ENCODE measurements around the gene DENND4A. TPM values are rescaled to one million over a fixed set of nuclear protein-coding genes. Genes with fewer than 3 reads are reported as not detected.

DENND4A gene
- polyA plus RNA-seq, 1 of the 3 experiments (the other 2 are of a cell fraction): 2.5 TPM

DNA sequence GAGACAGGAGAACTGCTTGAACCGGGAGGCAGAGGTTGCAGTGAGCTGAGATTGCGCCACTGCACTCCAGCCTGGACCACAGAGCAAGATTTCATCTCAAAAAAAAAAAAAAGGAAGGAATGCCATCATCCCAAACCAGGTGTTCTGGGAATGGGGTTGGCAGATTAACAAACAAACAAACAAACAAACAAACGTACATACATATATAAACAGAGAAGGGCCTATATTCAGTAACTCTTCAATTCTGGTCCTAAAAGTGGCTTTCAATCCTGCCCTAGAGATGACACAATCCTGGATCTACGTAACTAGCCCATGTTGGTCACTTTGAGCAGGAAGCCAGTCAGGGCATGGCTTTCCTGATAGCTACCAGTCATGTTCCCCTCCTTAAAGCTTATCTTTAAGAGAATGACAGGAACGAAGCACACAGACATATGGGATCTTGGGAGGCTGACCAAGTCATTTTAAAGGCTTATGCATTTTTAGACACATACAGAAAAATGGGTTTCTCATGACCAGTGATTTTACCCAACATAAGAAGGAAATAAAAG is 47.3 kb upstream of the DENND4A start:
- POLR2A ChIA-PET: no interaction called here

DNA sequence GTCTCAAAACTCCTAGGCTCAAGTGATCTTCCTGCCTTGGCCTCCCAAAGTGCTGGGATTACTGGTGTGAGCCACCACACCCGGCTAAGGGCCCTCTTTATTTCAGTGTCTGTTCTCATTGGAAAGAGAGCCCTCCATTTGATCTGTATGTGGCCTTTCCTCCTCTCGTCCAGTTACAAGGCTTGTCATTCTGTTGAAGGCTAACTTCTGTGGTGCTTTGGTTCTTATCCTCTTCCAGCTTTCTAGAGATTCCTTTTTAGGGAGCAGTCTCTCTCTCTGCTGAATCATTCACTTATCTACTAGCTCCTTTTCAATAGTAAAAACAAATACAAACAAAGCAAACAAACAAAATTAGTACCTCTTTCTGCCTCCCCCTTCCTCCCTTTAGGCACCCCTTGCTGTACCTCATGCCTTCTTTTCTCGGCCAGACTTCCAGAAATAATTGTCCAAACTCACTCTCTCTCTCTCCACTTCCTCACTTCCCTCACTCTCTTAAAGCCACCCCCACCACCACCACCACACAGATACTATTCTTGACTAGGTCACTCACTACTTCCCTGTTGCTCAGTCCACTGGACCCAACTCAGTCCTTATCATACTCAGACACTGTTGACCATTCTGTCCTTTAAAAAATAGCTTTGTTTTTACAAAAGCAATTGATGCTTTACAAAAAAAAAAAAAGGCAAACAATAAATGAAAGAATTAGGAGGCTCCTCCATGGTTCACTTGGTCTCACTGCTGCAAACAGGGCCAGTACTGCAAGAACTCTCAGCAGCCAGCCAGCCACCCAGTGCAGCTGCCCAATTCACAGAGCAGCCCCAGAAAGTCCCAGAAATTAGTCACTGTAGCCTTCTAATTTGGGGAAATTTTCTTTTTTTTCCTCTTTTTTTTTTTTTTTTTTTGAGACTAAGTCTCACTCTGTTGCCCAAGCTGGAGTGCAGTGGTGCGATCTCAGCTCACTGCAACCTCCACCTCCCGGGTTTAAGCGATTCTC is 45.5 kb upstream of the DENND4A start:
- Histone ChIP-seq H3K27ac (ENCODE audit: low read depth in 2 of 2, low read length in 1 of 2) (no peak overlapping the region), H3K9ac (no peak overlapping the region), H4K20me1 (ENCODE audit: insufficient read depth) (no peaks in the 10 kb centered on the region), H3K9me3 (no peaks in the 10 kb centered on the region), H3K27me3 (ENCODE audit: insufficient read depth) (no peaks in the 10 kb centered on the region), H3K4me3 (ENCODE audit: low read depth in 2 of 2, low read length in 1 of 2) (no peak overlapping the region), H3K4me1 (ENCODE audit: control insufficient read depth in 1 of 2, insufficient read depth in 2 of 2, low read depth in 1 of 2, low read length in 1 of 2) (peaks cover 8 to 10% of the 10 kb centered on the region in 2 experiments; a peak in 3 of 4 replicates), H3K9me2 (no peaks in the 10 kb centered on the region), H3K4me2 (no peak overlapping the region), H3F3A (replicated peaks; ENCODE audit: insufficient read depth) (peaks cover 8% of the 10 kb centered on the region), H3K36me3 (replicated peaks in 1 of 2; ENCODE audit: control insufficient read depth in 1 of 2, insufficient read depth in 2 of 2, low read length in 1 of 2) (no peaks in the 10 kb centered on the region), H3K79me2 (ENCODE audit: insufficient read depth) (no peaks in the 10 kb centered on the region), H2AFZ (ENCODE audit: low read depth) (no peak overlapping the region)
- ChIA-PET POLR2A (no interaction called here), CTCF (interaction anchor here (0.6 to 6.6 kb wide), 18 partner anchors 9 to 241 kb away, joined by 3 to 65 read pairs (median 4); partner anchors contain the start of genes INTS14 and RAB11A)
- WGBS (ENCODE audit: low lambda C conversion rate): 81% methylated on average over 6 of the region's 6 CpGs
- DNase-seq: no peak
- no peak for TF ChIP-seq EP300 (IDR thresholded peaks at IDR 0.05; ENCODE audit: borderline replicate concordance in 1 of 2, low read depth in 1 of 2, low read length in 1 of 2)
- no peak for TF ChIP-seq SIN3A (IDR thresholded peaks at IDR 0.05; ENCODE audit: borderline replicate concordance, low read depth, low read length)
- TF ChIP-seq NFIC (IDR thresholded peaks at IDR 0.05; ENCODE audit: borderline replicate concordance): no peak
- TF ChIP-seq TCF12 (IDR thresholded peaks at IDR 0.05): no peak
- TF ChIP-seq, protein P1, sequence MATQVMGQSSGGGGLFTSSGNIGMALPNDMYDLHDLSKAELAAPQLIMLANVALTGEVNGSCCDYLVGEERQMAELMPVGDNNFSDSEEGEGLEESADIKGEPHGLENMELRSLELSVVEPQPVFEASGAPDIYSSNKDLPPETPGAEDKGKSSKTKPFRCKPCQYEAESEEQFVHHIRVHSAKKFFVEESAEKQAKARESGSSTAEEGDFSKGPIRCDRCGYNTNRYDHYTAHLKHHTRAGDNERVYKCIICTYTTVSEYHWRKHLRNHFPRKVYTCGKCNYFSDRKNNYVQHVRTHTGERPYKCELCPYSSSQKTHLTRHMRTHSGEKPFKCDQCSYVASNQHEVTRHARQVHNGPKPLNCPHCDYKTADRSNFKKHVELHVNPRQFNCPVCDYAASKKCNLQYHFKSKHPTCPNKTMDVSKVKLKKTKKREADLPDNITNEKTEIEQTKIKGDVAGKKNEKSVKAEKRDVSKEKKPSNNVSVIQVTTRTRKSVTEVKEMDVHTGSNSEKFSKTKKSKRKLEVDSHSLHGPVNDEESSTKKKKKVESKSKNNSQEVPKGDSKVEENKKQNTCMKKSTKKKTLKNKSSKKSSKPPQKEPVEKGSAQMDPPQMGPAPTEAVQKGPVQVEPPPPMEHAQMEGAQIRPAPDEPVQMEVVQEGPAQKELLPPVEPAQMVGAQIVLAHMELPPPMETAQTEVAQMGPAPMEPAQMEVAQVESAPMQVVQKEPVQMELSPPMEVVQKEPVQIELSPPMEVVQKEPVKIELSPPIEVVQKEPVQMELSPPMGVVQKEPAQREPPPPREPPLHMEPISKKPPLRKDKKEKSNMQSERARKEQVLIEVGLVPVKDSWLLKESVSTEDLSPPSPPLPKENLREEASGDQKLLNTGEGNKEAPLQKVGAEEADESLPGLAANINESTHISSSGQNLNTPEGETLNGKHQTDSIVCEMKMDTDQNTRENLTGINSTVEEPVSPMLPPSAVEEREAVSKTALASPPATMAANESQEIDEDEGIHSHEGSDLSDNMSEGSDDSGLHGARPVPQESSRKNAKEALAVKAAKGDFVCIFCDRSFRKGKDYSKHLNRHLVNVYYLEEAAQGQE (IDR thresholded peaks at IDR 0.05; ENCODE audit: low read depth, low read length): no peak
- TF ChIP-seq GABPA (IDR thresholded peaks at IDR 0.05; ENCODE audit: low read depth): no peak
- no peak for TF ChIP-seq GATA2 (CRISPR knock-in tag; IDR thresholded peaks at IDR 0.05)
- TF ChIP-seq RFX5 (IDR thresholded peaks at IDR 0.05; ENCODE audit: low read length): no peak
- TF ChIP-seq, protein P2, sequence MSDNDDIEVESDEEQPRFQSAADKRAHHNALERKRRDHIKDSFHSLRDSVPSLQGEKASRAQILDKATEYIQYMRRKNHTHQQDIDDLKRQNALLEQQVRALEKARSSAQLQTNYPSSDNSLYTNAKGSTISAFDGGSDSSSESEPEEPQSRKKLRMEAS (IDR thresholded peaks at IDR 0.05; ENCODE audit: low read depth): no peak
- TF ChIP-seq, protein P3, sequence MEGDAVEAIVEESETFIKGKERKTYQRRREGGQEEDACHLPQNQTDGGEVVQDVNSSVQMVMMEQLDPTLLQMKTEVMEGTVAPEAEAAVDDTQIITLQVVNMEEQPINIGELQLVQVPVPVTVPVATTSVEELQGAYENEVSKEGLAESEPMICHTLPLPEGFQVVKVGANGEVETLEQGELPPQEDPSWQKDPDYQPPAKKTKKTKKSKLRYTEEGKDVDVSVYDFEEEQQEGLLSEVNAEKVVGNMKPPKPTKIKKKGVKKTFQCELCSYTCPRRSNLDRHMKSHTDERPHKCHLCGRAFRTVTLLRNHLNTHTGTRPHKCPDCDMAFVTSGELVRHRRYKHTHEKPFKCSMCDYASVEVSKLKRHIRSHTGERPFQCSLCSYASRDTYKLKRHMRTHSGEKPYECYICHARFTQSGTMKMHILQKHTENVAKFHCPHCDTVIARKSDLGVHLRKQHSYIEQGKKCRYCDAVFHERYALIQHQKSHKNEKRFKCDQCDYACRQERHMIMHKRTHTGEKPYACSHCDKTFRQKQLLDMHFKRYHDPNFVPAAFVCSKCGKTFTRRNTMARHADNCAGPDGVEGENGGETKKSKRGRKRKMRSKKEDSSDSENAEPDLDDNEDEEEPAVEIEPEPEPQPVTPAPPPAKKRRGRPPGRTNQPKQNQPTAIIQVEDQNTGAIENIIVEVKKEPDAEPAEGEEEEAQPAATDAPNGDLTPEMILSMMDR (IDR thresholded peaks at IDR 0.05): no peak
- TF ChIP-seq TAF1 (IDR thresholded peaks at IDR 0.05; ENCODE audit: borderline replicate concordance, low read depth, low read length): no peak

More for the DNA sequence above, 47.3 kb upstream of the DENND4A start:
- H3F3A ChIP-seq (replicated peaks; ENCODE audit: insufficient read depth): no peaks in the 10 kb centered on the region
- no peak overlapping the region for H3K4me2 ChIP-seq
- H4K20me1 ChIP-seq (ENCODE audit: insufficient read depth): no peaks in the 10 kb centered on the region
- no peaks in the 10 kb centered on the region for H3K4me1 ChIP-seq (ENCODE audit: control insufficient read depth in 1 of 2, insufficient read depth in 2 of 2, low read depth in 1 of 2, low read length in 1 of 2)
- CTCF ChIA-PET: interaction anchor here (1.0 to 1.6 kb wide), 3 partner anchors 11 to 30 kb away, joined by 3 to 4 read pairs (median 3); partner anchors contain the start of gene RAB11A
- H3K27me3 ChIP-seq (ENCODE audit: insufficient read depth): no peaks in the 10 kb centered on the region
- no peak overlapping the region for H2AFZ ChIP-seq (ENCODE audit: low read depth)
- no peak overlapping the region for H3K9ac ChIP-seq
- no peaks in the 10 kb centered on the region for H3K36me3 ChIP-seq (replicated peaks in 1 of 2; ENCODE audit: control insufficient read depth in 1 of 2, insufficient read depth in 2 of 2, low read length in 1 of 2)
- H3K4me3 ChIP-seq (ENCODE audit: low read depth in 2 of 2, low read length in 1 of 2): no peak overlapping the region
- DNase-seq: no peak
- H3K9me2 ChIP-seq: no peaks in the 10 kb centered on the region
- TF ChIP-seq, protein P4, sequence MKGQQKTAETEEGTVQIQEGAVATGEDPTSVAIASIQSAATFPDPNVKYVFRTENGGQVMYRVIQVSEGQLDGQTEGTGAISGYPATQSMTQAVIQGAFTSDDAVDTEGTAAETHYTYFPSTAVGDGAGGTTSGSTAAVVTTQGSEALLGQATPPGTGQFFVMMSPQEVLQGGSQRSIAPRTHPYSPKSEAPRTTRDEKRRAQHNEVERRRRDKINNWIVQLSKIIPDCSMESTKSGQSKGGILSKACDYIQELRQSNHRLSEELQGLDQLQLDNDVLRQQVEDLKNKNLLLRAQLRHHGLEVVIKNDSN (IDR thresholded peaks at IDR 0.05; ENCODE audit: borderline replicate concordance, low read depth): no peak
- TF ChIP-seq EP300 (IDR thresholded peaks at IDR 0.05; ENCODE audit: borderline replicate concordance in 1 of 2, low read depth in 1 of 2, low read length in 1 of 2): no peak
- no peak for TF ChIP-seq TEAD4 (IDR thresholded peaks at IDR 0.05; ENCODE audit: borderline replicate concordance, insufficient read depth)
- no peak for TF ChIP-seq JUND (IDR thresholded peaks at IDR 0.05)
- no peak for TF ChIP-seq POLR2AphosphoS5 (IDR thresholded peaks at IDR 0.05; ENCODE audit: low read depth, low read length)
- TF ChIP-seq RXRA (IDR thresholded peaks at IDR 0.05; ENCODE audit: borderline replicate concordance, low read depth): no peak
- no peak for TF ChIP-seq ELF1 (IDR thresholded peaks at IDR 0.05)
- no peak for TF ChIP-seq MEF2A (IDR thresholded peaks at IDR 0.05; ENCODE audit: borderline replicate concordance, low read depth)
- no peak for TF ChIP-seq MXI1 (IDR thresholded peaks at IDR 0.05; ENCODE audit: low read depth, low read length)
- TF ChIP-seq, protein P5, sequence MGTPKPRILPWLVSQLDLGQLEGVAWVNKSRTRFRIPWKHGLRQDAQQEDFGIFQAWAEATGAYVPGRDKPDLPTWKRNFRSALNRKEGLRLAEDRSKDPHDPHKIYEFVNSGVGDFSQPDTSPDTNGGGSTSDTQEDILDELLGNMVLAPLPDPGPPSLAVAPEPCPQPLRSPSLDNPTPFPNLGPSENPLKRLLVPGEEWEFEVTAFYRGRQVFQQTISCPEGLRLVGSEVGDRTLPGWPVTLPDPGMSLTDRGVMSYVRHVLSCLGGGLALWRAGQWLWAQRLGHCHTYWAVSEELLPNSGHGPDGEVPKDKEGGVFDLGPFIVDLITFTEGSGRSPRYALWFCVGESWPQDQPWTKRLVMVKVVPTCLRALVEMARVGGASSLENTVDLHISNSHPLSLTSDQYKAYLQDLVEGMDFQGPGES (IDR thresholded peaks at IDR 0.05; ENCODE audit: low read depth, low read length): no peak
- H3K79me2 ChIP-seq (ENCODE audit: insufficient read depth): no peaks in the 10 kb centered on the region
- WGBS (ENCODE audit: low lambda C conversion rate): 91% methylated on average over 5 of the region's 5 CpGs
- peaks cover 4% of the 10 kb centered on the region; the same call in 1 of the 2 replicates for H3K9me3 ChIP-seq
- no peak overlapping the region for H3K27ac ChIP-seq (ENCODE audit: low read depth in 2 of 2, low read length in 1 of 2)
